Umbilical cord (tissue), 2 donors: ENCODE results near the gene KIRREL3. TPM values are rescaled to one million over a fixed set of nuclear protein-coding genes. Genes with fewer than 3 reads are reported as not detected.

ENCODE experiments used
- DNase-seq: peaks from one replicate; pipeline ENCODE4 v3.0.0-alpha.2; 2015; ENCODE audit warnings: low spot score
- total RNA-seq: library from RNA; depleted of rRNA; stranded (reverse); fragments of >200 nt; gene quantifications from one replicate; pipeline ENCODE4 v1.2.3, GENCODE V29; 2014; ENCODE audit warnings: low replicate concordance; ENCODE audit not compliant: insufficient read depth

The KIRREL3 gene
- total RNA-seq, 1 donor from 2014 or later = 0.72 TPM

DNA sequence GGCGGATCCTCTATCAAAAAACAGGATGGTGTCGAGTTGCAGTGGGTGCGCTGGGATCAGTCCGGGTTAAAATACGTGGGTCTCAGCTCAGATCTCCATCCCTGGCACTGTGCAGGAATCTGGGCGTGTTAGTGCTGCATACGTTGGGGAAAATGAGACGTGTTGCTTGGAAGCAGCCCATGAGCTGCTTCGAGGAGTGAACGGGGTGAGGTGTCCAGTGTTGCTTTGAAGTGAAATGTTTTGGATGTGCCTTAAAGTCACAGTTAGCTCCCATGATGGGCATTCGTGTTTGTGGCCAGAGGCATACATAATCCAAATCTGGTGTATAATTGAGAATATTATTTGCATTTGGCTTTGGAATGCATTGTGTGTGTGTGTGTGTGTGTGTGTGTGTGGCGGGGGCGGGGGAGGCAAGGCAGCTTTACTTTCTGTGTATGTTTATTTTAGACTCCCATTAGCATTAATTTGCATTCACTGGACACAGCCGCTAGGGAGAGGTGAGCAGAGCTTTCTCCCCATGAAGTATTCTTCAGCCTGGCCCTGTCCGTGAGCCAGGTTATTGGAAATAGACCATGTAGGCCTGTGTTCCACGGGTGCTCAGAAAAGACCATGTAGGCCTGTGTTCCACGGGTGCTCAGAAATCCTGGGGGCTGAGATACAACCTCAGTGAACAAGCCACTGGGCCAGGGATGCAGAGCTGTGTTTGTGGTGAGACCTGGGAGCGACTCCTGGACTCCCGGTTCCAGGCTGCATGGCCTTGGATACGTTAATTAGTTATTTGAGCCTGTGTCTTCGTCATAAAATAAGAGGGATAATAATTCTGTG is 510.5 kb downstream of the KIRREL3 start:
- DNase-seq = no peak

DNA sequence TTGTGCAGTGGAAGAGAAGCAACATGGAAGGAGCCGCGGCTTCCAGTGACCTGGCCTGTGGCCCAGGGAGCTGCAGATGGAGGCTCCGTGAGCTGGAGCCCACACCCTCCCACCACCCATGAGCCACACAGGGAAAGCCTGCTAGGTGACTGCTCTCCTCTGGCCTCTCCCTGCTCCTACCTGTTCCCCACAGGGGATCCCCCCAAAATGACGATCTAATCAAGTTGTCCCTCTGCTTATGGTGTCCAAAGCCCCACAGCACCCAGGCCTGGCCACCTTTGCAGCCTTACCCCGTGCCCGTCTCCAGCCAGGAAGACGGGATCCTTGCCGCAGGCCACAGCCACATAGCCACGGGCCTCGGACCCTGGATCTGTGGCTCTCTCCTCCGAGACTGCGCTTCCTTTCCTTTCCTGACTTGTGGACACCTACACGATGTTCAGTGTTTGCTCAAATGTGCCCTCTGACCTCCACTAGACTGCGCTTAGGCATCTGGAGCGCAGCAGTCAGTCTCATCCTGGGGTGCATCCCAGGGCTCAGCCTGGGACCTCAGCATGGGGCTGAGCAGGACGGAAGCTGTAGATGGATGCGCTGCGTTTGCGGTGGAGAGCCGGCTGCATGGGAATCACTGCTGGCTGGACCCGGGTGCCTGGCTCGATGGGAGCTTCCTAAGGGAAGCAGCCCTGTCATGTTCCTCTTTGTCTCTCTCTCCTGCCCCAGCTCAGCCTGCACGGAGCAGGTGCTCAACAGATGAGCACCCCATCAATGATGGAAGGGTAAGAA is 511.8 kb downstream of the KIRREL3 start:
- DNase-seq = no peak

DNA sequence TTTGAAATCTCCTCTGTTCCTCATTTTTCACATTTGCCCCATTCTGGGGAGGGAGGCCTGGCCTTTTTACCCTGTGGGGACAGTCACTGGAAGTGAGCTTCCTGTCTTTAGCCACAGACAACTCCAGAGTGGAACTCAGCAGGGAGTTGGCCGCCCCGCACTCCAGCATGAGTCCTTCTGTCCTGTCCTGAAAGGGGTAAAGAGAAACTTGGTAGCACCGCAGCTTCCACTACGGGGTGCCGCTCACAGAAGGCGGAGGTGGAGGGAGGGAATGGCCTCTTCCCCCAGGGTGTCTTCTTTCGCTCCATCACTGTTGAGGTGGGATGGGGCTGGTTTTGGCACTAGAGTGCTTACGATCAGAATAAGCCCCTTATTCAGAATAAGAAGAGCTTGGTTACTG is 512.9 kb downstream of the KIRREL3 start:
- DNase-seq = no peak

DNA sequence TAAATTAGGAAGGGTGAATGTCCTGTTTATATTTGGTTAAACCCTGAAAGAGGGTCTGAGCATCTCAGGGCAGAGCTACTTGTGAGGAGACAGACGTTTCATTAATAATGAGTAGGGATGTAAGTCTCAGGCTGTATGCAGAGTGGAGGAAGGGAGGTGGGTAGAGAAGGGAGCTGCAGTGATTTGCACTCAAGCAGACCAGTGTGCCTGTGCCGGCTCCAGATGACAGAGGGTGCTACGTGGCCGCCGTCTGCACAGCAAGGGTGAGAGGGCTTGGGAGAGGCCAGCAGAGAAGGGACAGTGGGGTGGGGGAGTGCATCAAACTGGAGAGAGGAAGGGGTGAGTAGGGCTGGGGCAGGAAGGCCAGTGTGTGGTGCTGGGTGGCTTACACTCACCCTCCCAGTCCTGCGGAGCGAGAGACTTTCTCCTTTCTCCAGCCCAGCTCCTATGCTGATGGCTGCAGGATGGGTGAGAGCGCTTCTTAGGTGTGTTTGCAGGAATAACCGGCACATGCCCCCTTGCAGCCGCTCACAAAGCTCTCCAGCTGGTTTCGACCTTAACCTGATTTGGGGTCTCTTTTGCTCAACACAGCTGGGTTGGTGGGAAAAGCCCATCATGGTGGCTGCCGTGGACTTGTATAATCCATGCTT is 514.5 kb downstream of the KIRREL3 start:
- no peak for DNase-seq

DNA sequence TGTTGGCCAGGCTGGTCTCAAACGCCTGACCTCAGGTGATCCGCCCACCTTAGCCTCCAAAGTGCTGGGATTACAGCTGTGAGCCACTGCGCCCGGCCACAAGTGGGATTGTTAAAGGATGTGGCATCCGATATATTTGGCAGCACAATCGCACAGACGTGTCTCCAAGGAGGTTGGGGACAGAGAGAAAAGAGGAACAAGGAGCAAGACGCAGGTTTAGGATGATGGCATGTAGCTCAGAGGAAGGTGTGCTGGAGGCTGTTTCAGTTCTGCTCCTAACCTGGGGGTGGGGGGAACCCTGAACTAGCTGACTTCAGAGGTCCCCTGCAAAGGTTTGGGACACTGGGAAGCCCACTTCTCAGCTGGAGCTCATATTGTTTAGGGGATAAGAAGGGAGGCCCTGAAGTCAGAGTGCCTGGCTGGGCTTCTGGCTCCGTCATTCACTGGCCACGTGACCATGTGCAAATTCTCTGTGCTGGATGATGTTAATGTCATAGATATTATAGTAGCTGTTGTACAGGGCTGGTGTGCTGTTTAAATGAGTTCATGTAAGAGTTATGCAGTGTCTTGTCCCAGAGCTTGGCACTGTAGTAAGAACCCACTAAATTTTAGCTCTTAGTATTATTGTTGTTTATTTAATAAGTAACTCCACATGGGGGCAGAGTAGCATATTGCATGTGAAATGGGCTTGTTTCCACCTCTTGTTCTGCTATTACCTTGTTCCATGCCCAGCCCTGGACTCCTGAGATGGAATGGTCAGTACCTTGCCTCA is 515.4 kb downstream of the KIRREL3 start:
- peak; percentile 70 for DNase-seq

DNA sequence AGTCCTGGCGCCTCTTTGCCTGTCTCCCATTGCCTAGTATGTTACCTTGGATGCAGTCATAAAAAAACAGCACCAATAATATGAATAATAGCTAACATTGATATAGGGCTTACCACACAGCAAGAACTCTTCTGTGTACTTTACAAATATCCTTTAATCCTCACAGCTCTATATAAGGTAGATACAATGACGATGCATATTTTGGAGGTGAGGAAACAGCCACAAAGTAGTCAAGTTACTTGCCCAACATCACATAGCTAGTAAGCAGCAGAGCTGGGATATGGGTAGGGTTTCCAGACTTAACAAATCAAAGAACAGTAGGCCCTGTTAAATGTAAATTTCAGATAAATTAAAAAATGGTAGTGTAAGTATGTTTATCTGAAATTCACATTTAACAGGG is 516.3 kb downstream of the KIRREL3 start:
- DNase-seq = no peak

DNA sequence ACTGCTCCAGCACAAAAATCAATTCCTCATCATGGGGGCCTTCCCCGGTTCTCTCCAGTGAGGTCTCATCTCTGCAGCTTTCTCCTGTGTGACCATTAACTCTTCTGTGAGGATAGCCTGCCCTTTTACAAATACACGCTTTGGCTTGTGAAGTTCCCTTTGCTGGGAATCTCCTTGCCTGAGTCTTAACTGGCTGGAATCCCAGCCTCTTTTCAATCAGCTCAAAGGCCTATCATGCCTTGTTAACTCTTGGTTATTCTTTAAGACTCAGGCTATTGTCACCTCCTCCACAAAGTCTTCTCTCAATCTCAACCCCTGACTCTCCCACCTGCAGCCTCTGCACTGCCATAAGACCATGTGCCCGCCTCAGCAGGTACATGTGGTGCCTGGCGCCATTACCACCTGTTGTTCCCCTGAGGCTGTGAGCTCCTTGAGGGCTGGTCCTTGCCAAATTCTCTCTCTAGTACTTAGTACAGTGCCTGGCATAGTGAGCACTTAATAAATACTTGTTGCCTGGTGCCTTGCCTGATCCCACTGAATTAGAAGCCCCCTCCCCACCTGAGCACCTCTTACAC is 516.9 kb downstream of the KIRREL3 start:
- no peak for DNase-seq

DNA sequence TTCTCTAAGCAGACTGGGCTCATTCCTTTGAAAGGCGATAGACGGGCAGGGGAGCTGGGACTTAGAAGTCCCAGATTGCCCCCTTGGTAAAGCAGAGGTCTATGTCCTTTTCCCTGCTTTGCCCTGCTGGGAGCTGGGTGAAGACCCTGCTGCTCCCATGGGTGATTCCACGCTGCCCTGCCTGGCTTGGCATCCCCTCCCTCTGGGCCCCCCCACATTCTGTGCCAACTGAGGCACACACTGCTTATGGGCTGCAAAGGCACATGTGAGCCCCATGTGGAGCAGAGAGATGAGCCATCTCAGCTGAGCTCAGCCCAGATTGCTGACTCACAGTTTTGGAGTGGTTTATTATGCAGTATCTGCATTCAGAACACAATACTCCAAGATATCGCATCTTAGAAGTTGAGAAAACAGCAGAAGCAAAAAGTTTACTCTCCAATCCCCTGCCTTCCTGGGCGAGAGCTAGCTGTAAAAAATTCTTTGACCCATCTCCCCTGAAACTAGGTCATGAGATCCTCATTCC is 517.9 kb downstream of the KIRREL3 start:
- DNase-seq = no peak

DNA sequence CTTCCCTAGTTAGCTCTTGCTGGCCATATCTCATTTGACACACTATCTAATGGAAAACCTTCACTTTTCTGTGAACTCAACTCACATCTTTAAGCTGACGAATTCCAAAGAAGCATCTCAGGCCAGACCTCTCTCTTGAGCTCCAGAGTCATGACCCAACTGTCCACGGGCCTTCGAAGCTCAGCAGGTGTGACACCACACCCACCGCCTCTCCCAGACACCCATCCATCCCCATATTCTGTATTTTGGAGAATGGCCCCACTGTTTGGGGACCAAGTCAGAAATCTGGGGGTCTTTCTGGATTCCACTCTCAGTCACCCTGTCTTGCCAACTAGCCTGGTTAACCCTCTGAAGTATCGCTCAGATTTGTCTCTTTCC is 519.3 kb downstream of the KIRREL3 start:
- no peak for DNase-seq

DNA sequence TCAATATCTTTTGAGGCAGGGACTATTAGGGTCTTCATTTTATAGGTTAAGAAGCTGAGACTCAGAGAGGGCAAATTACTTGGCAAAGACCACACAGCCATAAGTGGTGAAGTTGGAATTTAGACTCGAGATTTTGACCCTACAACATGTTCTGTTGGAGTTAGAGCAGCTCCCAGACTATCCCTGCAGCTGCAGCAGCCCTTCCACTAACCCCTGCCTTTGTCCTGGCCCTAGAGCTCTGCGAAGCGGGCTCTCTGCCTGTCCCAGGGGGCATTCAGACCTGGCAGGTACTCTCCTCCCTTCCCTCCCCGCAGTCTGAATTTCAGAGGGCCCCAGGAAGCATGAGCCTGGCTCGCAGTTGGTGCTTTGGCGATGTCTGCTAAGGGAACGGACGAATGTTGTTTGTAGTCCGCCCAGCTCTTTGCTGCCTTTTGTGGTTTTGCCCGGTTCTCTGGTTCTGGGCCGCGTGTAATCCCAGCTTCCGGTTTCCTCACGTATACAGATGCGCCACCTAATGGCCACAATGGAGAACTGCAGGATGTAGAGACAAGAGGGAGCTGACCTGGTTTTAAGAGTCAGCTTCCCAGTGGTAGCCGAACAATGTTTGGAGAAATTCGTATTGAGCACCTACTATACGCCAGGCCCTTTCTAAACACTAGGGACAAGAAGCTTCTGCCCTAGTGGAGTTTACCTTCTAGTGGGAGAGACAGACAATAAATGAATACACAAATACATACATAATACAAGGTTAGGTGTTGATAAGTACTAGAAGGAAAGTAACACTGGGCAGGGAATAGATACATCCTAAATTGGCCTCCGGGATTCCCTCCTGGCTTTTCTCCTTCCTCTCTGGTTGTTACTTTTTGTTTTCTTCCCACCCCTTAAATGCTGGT is 519.9 kb downstream of the KIRREL3 start:
- peak; percentile 95 for DNase-seq

DNA sequence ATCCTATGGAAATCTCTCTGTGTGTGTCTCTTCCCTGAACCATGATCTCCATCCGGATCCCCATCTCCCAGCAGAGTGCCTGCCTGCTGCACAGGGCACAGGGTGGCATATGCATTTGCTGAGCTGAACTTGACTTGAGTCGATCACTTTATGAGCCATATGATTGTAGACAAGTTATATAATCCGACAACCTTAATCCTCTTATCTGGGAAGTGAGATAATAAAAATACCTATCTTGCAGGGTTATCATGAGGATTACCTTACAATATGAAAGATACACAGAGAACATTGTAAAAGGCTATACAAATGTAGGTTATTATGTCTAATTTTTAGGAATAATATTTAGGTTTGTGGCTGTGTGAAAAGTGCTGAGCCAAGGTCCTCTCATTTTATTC is 520.6 kb downstream of the KIRREL3 start:
- no peak for DNase-seq

DNA sequence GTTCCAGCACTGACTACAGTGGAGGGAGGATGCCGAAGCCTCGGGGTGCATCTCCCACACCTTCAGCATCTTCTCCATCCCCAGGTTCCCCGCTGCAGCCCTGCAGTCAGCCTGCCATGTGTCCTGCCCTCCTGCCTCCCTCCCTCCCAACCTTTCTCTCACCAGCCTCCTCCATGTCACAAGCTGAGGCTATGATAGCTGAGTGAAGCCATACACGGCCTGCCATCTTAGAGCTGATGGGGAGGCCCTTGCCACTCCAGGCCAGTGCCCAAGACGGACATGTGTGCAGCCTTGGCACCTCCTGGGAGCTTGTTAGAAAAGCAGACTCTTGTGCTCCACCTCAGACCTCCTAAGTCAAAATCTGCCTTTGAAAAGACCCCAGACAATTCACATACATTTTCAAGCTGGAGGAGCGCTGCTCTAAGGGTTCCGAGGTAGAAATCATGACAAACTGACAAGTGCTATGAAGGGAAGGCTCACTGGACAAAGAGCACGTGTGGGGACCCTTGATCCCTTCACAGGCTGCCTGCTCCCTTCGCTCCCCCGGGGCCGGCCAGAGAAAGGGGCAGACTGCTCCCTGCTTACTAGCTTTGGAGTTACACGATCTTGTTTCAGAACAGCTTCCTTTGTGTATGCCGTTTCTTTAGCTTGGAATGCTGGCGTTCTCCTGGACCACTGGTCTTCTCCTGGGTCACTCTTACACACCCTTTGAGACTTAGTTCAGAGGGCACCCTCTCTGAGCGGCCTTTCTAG is 521.2 kb downstream of the KIRREL3 start:
- DNase-seq = no peak

DNA sequence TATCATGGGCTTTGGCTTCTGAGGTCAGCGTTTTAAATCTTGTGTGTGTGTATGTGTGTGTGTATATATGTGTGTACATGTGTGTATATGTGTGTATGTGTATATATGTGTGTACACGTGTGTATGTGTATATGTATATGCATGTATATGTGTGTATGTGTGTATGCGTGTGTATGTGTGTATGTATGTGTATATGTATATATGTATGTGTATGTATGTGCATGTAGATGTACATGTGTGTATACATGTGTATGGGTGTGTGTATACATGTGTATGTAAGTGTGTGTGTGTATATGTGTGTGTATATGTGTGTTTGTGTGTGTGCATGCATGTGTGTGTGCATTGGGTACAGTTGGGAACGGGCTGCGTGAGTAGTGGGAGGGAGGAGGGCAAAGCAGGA is 522.1 kb downstream of the KIRREL3 start:
- no peak for DNase-seq

DNA sequence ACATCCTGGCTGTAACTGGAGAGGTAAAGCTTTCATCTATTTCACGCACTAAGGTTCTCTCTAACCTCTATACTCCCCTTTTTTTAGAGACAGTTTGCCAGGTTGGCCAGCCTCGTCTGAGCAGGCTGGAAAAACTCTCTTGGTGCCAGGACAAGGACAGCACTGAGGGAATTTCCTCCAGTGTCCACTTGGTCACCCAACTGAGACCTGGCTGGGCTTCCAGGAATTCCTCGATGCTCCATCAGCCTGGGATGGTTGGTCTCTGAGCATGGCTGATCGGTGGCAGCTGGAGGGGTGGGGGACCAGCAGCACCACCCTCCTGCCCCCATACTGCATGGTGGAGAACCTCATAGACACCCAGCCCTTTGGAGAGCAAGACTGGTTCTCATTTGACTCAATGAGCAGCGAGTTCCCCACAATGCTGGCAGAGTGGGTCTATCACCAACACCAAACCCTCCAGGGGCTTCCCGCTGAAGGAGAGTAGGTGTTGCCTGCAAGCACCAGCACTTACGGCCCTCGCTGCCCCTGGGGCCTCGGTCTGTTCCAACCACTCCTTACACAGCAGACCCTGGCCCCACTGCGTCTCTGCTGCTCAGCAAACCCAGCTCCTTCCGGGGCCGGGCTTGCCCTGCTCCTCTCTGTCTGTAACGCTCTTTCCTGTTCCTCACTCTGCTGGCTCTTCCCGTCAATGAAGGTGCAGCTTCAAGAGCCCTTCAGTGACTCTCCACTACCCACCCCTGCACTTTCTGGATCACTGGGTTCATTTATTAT is 522.9 kb downstream of the KIRREL3 start:
- no peak for DNase-seq

DNA sequence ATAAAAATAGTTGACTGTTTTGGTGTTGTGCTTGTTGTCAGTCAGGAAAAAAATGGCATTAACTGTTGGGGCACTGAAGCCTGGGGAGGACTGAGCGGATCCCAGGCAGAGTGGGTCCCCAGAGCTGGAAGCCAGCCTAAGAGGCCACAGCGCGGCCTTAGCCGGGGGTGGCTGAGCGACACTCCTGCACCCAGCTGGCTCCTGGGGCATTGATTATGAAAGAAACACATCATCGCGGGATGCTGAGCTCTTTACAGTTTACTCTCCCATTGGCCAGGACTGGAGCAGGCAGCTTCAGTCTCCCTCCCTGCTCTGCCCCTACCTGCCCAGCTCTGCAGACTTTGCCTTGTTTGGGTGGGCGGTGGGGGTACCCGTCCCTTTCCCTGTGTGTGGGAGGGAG is 523.6 kb downstream of the KIRREL3 start:
- no peak for DNase-seq

DNA sequence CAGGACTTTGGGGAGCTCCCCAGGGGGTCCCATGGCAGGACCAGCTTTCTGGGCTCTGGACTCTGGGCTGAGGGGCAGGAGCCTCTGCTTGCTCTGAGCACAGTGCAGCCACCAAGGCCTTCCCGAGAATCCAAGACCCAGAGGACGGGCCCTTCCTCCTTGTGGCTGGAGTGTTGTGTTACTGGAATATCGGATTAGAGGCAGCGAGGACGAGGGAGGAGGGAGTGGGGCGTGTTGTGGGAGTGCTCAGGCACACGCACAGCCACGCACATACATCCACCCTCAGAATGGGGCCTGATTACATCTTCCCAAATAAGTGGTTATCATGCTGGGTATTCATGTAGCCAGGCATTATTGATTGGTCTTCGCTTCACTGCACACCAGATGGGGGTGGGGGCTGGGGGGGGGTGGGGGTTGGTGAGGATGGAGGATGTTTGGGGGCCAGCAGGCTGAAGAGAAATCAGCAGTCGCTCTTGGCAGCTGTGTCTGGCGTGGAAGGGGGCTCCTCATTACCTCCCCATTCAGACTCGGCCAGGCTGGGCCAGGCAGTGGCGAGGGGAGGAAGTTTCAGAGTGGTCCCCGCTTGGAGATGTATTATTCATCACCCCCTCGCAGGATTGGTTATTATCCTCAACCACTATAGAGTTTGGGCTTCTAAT is 524.2 kb downstream of the KIRREL3 start:
- DNase-seq = peak; percentile 39

DNA sequence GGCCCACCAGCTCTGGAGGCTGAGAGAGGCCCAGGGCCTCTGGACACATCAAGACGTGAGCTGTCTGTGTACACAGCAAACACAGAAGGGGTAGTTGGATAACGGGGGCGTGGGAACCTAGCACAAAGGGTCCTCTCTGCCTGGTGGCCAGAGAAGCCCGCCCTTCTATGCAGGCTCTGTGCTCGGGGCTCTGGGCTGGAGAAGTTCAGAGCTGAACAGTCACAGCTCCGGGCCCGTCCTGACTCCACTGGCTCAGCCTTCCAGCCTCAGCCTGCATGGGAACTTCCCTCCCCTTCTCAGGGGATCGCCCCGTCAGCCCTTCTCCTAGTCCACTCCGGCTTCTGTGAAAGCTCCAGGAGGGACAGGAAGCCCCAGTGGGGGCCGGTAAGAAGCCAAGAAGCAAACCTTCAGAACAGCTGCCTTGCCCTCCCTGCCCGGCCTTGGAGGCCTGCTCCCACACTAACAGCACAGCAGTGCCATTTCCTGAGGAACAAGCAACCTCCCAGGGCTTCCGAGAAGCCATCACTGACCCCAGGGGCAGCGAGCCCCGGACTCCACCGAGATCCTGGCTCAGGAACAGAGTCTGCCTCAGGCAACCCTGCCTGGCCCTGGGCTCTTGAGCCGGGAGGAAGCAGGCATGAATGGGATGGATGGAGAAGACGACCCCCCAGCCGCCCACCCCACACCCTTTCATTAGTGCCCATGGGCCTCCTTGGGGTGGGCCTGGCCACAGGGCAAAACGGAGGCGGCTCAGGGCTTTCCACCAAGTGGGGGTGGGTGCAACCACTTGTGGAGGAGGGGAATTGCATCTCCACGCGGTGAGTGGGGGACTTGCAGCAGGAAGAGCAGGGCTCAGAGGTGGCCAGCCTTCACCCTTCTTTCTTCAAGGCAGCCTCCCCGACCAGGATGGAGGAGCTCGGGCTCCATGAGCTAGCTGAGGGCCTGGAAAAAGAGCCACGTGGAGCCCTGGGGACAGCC is 525.3 kb downstream of the KIRREL3 start:
- DNase-seq = no peak
